ENCODE data around the gene PRDM12. TPM values are rescaled to one million over a fixed set of nuclear protein-coding genes. Genes with fewer than 3 reads are reported as not detected.

PRDM12 gene
- total and polyA plus RNA-seq, 2 of the 8 experiments (the other 6 are each of a cell fraction or from before 2014, with no cell fraction given): 0.14 to 0.22 TPM

DNA sequence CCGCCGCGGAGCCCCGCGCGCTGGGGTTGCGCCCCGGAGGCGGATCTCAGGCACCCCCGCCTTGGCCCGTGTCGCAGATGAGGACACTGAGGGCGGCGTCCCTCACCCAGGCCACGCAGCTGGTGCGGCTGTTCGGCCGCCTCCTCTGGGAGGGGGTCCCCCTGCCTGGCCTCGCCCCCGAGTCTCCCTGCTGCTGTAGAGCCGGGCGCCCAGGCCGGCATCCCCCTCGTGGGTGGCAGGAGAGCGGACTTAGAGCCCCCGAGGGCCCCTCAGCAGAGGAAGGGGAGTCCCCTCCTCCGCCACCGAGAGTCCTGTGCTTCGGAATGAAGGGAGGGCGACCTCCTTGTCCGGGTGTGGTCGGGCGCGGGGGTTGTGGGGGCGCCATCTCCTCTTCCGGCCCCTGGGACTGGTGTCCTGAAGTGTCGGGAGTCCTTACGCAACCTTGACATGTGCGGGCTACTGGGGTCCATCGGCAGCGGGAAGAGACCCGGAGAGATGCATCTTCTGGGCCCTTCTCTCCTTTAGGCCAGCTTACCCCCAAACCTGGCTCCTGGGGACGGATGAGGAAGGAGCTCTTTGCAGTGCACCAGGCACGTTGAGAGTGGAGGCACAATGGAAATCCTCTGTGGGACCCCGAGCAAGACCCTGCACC is 17.5 kb downstream of the PRDM12 start:
- Histone ChIP-seq H3K27ac (ENCODE audit: low read depth, low read length) (no peak overlapping the region), H3K4me1 (replicated peaks in 1 of 4; ENCODE audit: control insufficient read depth in 3 of 4, insufficient read depth in 4 of 4, low read length in 3 of 4) (peaks cover 0 to 4% (median under 1%) of the 10 kb centered on the region in 4 experiments; a peak in 2 of 7 replicates)

More for the DNA sequence above, 17.5 kb downstream of the PRDM12 start:
- Histone ChIP-seq H2BK120ac (replicated peaks; ENCODE audit: low read depth, low read length) (no peak overlapping the region), H3K4me3 (ENCODE audit: extremely low read depth in 1 of 4, insufficient read depth in 2 of 4, low read depth in 3 of 4, low read length in 4 of 4) (peak overlapping the region; percentile 55 to 68 (median 61)), H3K79me1 (ENCODE audit: low read depth, low read length) (no peaks in the 10 kb centered on the region), H3K56ac (replicated peaks; ENCODE audit: insufficient read length, low read depth, low read length) (no peak overlapping the region), H2BK15ac (ENCODE audit: low read length) (no peak overlapping the region), H3K27me3 (replicated peaks in 1 of 4; ENCODE audit: control insufficient read depth in 3 of 4, extremely low read depth in 1 of 4, insufficient read depth in 3 of 4, low read length in 3 of 4) (peaks cover 15 to 39% (median 30%) of the 10 kb centered on the region in 4 experiments), H3K4ac (replicated peaks; ENCODE audit: insufficient read length, low read depth, low read length) (peak overlapping the region; percentile 53), H4K8ac (ENCODE audit: extremely low read depth, insufficient read depth, low read length) (no peak overlapping the region; the same call in 1 of the 2 replicates), H3K4me2 (ENCODE audit: insufficient read depth in 1 of 2, low read depth in 2 of 2, low read length in 2 of 2) (peak overlapping the region; percentile 58 to 84), H3K23me2 (ENCODE audit: low read depth, low read length) (peaks cover 14% of the 10 kb centered on the region; the same call in 1 of the 2 replicates), H3K18ac (ENCODE audit: extremely low read depth, low read length) (no peak overlapping the region; the same call in 1 of the 2 replicates), H3K9me3 (ENCODE audit: insufficient read depth in 2 of 2, low read depth in 1 of 2, low read length in 1 of 2) (peaks cover 0 to 4% of the 10 kb centered on the region in 2 experiments; a peak in 2 of 4 replicates), H2AK5ac (ENCODE audit: low read depth, low read length) (no peak overlapping the region), H3K9ac (replicated peaks in 1 of 4; ENCODE audit: extremely low read depth in 1 of 4, low read depth in 3 of 4, low read length in 3 of 4) (no peak overlapping the region; a peak in 1 of 7 replicates), H2AFZ (ENCODE audit: low read length) (no peak overlapping the region; the same call in 1 of the 2 replicates), H2BK12ac (ENCODE audit: low read depth, low read length) (no peak overlapping the region; the same call in 1 of the 2 replicates), H3K36me3 (ENCODE audit: control insufficient read depth in 2 of 4, insufficient read depth in 4 of 4, low read length in 3 of 4) (no peaks in the 10 kb centered on the region), H4K5ac (ENCODE audit: insufficient read length, low read depth, low read length) (no peak overlapping the region), H3K23ac (ENCODE audit: insufficient read length) (no peak overlapping the region), H2BK5ac (ENCODE audit: low read depth, low read length) (no peak overlapping the region), H3K79me2 (ENCODE audit: control insufficient read depth in 1 of 2, insufficient read depth in 2 of 2, low read length in 2 of 2) (no peaks in the 10 kb centered on the region), H3K14ac (ENCODE audit: insufficient read length) (no peak overlapping the region), H4K91ac (replicated peaks; ENCODE audit: insufficient read length, low read length) (peak overlapping the region; percentile 74), H4K20me1 (replicated peaks in 1 of 2; ENCODE audit: control insufficient read depth in 1 of 2, insufficient read depth in 2 of 2, low read length in 2 of 2) (peaks cover 0 to 3% of the 10 kb centered on the region in 2 experiments), H2BK20ac (ENCODE audit: low read length) (no peak overlapping the region)
- ChIA-PET POLR2A (ENCODE audit: partially characterized antibody) (interaction anchor here (0.8 to 3.1 kb wide), 8 partner anchors 9 to 291 kb away, joined by 3 to 11 read pairs (median 4); partner anchors contain the start of gene EXOSC2), CTCF (ENCODE audit: partially characterized antibody) (interaction anchor here (0.6 to 8.3 kb wide), 43 partner anchors 9 to 270 kb away, joined by 3 to 89 read pairs (median 4); partner anchors contain the start of genes EXOSC2 and PRDM12)
- WGBS, 2 experiments (ENCODE audit: extremely low coverage in 1 of 2, insufficient coverage in 1 of 2, insufficient read length in 1 of 2, insufficient replicate concordance in 2 of 2, low coverage in 1 of 2, low lambda C conversion rate in 2 of 2, missing lambda C conversion rate in 1 of 2): 3% methylated on average over 41 of the region's 45 CpGs; no CpG with 5 or more reads in 1 of the 2 experiments
- FAIRE-seq (no peak), DNase-seq (ENCODE audit: low read depth in 1 of 2, low spot score in 2 of 2) (peak in 1 of 2 experiments; percentile 77)
- TF ChIP-seq RXRA (IDR thresholded peaks at IDR 0.05; ENCODE audit: insufficient read depth, low read depth, low read length): no peak
- peak; percentile 57; the same call in 1 of the 2 replicates for TF ChIP-seq SUZ12 (IDR thresholded peaks at IDR 0.05; ENCODE audit: low read length)
- peak; percentile 82 for TF ChIP-seq CEBPB (IDR thresholded peaks at IDR 0.05; ENCODE audit: low read depth, low read length)
- peak; percentile 75 for TF ChIP-seq EZH2 (IDR thresholded peaks at IDR 0.05; ENCODE audit: low read depth, low read length, severe bottlenecking)
